Measurements from ENCODE around the gene CDC5L. TPM values are rescaled to one million over a fixed set of nuclear protein-coding genes. Genes with fewer than 3 reads are reported as not detected.

Gene CDC5L
- total RNA-seq, 1 donor from 2014 or later: 16.5 TPM

DNA sequence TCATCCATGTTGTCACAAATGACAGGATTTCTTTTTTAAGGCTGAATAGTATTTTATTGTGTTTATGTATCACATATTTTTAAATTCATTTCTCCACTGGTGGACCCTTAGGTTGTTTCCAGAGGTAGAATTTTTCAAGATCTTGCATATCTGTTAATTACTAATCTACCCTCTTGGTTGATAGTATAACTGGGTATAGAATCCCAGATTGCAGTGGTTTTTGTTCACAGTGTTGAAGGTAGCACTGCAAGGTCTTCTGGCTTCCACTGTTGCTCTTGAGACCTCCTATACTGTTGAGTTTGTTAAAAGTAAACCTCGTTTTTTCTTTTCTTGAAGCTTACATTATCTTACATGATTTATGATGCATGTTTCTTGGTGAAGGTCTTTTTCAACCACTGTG is 22.9 kb downstream of the CDC5L start:
- TF ChIP-seq POLR2AphosphoS5 (IDR thresholded peaks at IDR 0.05; ENCODE audit: insufficient read depth in 1 of 2, low read depth in 1 of 2) (no peak), POLR2A (IDR thresholded peaks at IDR 0.05) (no peak)
- TF ChIP-seq, protein P1, sequence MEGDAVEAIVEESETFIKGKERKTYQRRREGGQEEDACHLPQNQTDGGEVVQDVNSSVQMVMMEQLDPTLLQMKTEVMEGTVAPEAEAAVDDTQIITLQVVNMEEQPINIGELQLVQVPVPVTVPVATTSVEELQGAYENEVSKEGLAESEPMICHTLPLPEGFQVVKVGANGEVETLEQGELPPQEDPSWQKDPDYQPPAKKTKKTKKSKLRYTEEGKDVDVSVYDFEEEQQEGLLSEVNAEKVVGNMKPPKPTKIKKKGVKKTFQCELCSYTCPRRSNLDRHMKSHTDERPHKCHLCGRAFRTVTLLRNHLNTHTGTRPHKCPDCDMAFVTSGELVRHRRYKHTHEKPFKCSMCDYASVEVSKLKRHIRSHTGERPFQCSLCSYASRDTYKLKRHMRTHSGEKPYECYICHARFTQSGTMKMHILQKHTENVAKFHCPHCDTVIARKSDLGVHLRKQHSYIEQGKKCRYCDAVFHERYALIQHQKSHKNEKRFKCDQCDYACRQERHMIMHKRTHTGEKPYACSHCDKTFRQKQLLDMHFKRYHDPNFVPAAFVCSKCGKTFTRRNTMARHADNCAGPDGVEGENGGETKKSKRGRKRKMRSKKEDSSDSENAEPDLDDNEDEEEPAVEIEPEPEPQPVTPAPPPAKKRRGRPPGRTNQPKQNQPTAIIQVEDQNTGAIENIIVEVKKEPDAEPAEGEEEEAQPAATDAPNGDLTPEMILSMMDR (IDR thresholded peaks at IDR 0.05): no peak
- H3K9me3 ChIP-seq: no peaks in the 10 kb centered on the region
- DNase-seq (ENCODE audit: extremely low spot score in 2 of 2): no peak
- no peaks in the 10 kb centered on the region for H3K27me3 ChIP-seq
- no peak overlapping the region for H3K27ac ChIP-seq
- peaks cover 3% of the 10 kb centered on the region for H3K4me1 ChIP-seq
- no peak overlapping the region for H3K4me3 ChIP-seq
- intact Hi-C loops (cut with DNase I): no loop called here
- peaks cover 0 to 70% of the 10 kb centered on the region in 2 donors for H3K36me3 ChIP-seq

DNA sequence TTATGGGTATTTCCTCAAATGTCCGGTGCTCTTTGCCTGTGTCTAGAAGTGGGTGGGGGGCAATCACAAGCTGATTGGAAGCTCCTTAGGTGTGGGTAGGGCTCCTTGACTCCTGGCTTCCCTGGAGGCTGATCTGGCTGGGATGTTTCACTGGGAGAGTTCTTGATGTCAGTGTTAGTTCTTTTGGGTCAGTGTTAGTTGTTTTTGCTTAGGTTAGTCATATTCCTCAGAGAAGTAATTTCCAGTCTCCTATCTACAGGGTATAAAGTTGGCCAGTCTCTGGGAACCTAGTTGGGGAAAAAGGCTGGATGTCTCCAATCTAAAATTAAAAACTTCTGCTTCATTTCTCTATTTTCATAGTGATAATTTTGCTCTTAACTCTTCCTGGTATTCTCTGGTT is 23.6 kb downstream of the CDC5L start:
- TF ChIP-seq, protein P1 (IDR thresholded peaks at IDR 0.05): no peak
- TF ChIP-seq POLR2A (IDR thresholded peaks at IDR 0.05) (no peak), POLR2AphosphoS5 (IDR thresholded peaks at IDR 0.05; ENCODE audit: insufficient read depth in 1 of 2, low read depth in 1 of 2) (no peak)
- H3K4me1 ChIP-seq: peaks cover 11% of the 10 kb centered on the region

DNA sequence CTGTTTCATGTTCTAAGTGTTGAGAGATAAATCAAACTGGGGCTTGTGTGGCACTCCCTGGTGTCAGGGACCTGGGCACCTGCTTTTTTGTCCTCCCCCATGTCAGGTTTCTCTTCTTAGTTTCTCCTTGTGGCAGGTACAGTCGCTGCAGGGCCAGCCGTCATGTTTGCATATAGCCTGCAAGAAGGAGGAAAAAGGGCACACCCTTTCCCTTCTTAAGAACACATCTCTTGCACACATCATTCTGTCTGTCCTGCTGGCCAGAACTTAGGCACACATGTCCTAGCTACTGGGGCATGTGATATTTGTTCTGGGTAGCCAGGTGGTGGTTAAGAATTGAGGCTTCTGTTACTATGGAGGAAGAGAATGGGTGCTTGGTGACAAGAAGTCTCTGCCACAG is 27.9 kb downstream of the CDC5L start:
- TF ChIP-seq POLR2AphosphoS5 (IDR thresholded peaks at IDR 0.05; ENCODE audit: insufficient read depth in 1 of 2, low read depth in 1 of 2): no peak
- TF ChIP-seq POLR2A (IDR thresholded peaks at IDR 0.05): no peak
- TF ChIP-seq, protein P1 (IDR thresholded peaks at IDR 0.05): no peak
- Histone ChIP-seq H3K27ac (no peak overlapping the region), H3K36me3 (peaks cover 0 to 56% of the 10 kb centered on the region in 2 donors), H3K27me3 (no peaks in the 10 kb centered on the region), H3K4me3 (no peak overlapping the region), H3K4me1 (peaks cover 15% of the 10 kb centered on the region), H3K9me3 (no peaks in the 10 kb centered on the region)
- intact Hi-C loops (cut with DNase I): no loop called here
- no peak for DNase-seq (ENCODE audit: extremely low spot score in 2 of 2)

More for the DNA sequence above, 23.6 kb downstream of the CDC5L start:
- no peak overlapping the region for H3K4me3 ChIP-seq
- H3K36me3 ChIP-seq: peaks cover 0 to 67% of the 10 kb centered on the region in 2 donors
- intact Hi-C loops (cut with DNase I): no loop called here
- no peaks in the 10 kb centered on the region for H3K9me3 ChIP-seq
- H3K27ac ChIP-seq: no peak overlapping the region
- no peaks in the 10 kb centered on the region for H3K27me3 ChIP-seq
- DNase-seq (ENCODE audit: extremely low spot score in 2 of 2): no peak

DNA sequence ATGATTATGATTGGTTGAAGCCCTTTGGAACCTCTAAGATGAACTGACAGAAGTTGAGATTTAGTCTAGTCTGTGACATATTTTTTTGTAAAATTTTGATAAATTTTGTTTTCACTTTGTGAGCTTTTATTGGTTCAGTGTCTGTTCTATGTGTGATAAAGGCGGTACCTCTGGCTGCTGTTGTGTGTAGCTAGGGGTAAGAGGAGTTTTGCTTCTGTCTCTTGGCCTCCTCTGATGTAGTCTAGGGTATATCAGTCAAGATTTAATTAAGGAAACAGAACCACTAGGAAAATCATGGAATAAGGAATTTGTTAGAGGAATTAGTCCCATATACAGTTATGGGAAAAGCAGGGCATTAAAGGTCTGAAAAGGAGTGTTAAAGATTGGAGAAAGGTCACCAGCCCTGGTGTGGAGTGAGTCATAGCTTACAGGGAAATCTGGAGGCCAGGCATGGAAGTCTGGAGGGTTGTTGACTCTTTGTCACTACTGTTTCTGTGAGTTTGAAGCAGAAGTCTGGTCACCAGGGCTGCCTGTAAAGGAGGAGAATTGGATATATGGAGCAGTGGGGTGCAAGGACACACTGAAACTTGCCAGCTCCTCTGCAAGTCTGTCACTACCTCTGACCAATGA is 28.5 kb downstream of the CDC5L start:
- peaks cover 0 to 60% of the 10 kb centered on the region in 2 donors for H3K36me3 ChIP-seq
- H3K27ac ChIP-seq: no peak overlapping the region
- intact Hi-C loops (cut with DNase I): no loop called here

GRCh38 chr6:44422531-44422930 is 35.0 kb downstream of the CDC5L start:
- no peaks in the 10 kb centered on the region for H3K27me3 ChIP-seq
- H3K9me3 ChIP-seq: no peaks in the 10 kb centered on the region
- peaks cover 0 to 78% of the 10 kb centered on the region in 2 donors for H3K36me3 ChIP-seq
- H3K27ac ChIP-seq: no peak overlapping the region
- intact Hi-C loops (cut with DNase I): no loop called here
- H3K4me3 ChIP-seq: no peak overlapping the region
- no peaks in the 10 kb centered on the region for H3K4me1 ChIP-seq
- no peak for DNase-seq (ENCODE audit: extremely low spot score in 2 of 2)
- TF ChIP-seq, protein P1 (IDR thresholded peaks at IDR 0.05): no peak
- TF ChIP-seq POLR2AphosphoS5 (IDR thresholded peaks at IDR 0.05; ENCODE audit: insufficient read depth in 1 of 2, low read depth in 1 of 2): no peak
- no peak for TF ChIP-seq POLR2A (IDR thresholded peaks at IDR 0.05)

More for the DNA sequence above, 28.5 kb downstream of the CDC5L start:
- H3K4me1 ChIP-seq: peaks cover 15% of the 10 kb centered on the region
- no peaks in the 10 kb centered on the region for H3K27me3 ChIP-seq
- no peak for DNase-seq (ENCODE audit: extremely low spot score in 2 of 2)
- TF ChIP-seq POLR2AphosphoS5 (IDR thresholded peaks at IDR 0.05; ENCODE audit: insufficient read depth in 1 of 2, low read depth in 1 of 2) (no peak), POLR2A (IDR thresholded peaks at IDR 0.05) (no peak)
- TF ChIP-seq, protein P1 (IDR thresholded peaks at IDR 0.05): no peak
- no peak overlapping the region for H3K4me3 ChIP-seq
- H3K9me3 ChIP-seq: no peaks in the 10 kb centered on the region
